Natural killer cell (primary cell): ENCODE data around the gene POLK. TPM values are rescaled to one million over a fixed set of nuclear protein-coding genes. Genes with fewer than 3 reads are reported as not detected.
A peak's percentile ranks its signal among the peaks of the same experiment; 100 is the strongest.
"Not testable (repeated sequence)": the region's sequence is repeated elsewhere in the genome, so short reads cannot be mapped to it uniquely, and the experiment has no call there.

Source experiments
- ATAC-seq, 3 donors: fragments of 150-1000 bp in 2 of 3; fragments of 200-7000 bp in 1 of 3; cut with Tn5 transposase; 1 replicate in 1 of 3; 2 replicates in 2 of 3; pipeline ENCODE4 v1.10.0; 2021; ENCODE audit warnings: mild to moderate bottlenecking in 2 of 3, moderate library complexity in 2 of 3
- DNase-seq, 2 donors: peaks; one replicate each; pipeline versions ENCODE4 v3.0.0 to v3.0.0-alpha.2; 2013 to 2021; ENCODE audit warnings: mixed read lengths in 1 of 2
- H3K27ac ChIP-seq: one replicate; pipeline ENCODE4 v1.5.1; 2013; ENCODE audit warnings: mild to moderate bottlenecking, low read length
- H3K27me3 ChIP-seq: one replicate; pipeline ENCODE4 v1.6.1; 2013; ENCODE audit warnings: low read length; ENCODE audit not compliant: control insufficient read depth, insufficient read depth
- H3K36me3 ChIP-seq: one replicate; pipeline ENCODE4 v1.6.1; 2013; ENCODE audit warnings: low read length; ENCODE audit not compliant: control insufficient read depth, insufficient read depth
- H3K4me1 ChIP-seq: one replicate; pipeline ENCODE4 v1.6.1; 2013; ENCODE audit warnings: low read length; ENCODE audit not compliant: control insufficient read depth, insufficient read depth
- H3K4me3 ChIP-seq: one replicate; pipeline ENCODE4 v1.5.1; 2013; ENCODE audit warnings: low read length
- H3K9me3 ChIP-seq: one replicate; pipeline ENCODE4 v1.6.1; 2013; ENCODE audit warnings: low read length; ENCODE audit not compliant: control insufficient read depth, insufficient read depth
- H3K27ac Mint-ChIP-seq, 2 donors: one replicate each; pipeline ENCODE4 v1.8.0; 2022; ENCODE audit warnings: mild to moderate bottlenecking in 2 of 2, mixed read lengths in 2 of 2, moderate library complexity in 1 of 2
- H3K27me3 Mint-ChIP-seq, 2 donors: one replicate each; pipeline ENCODE4 v1.8.0; 2022; ENCODE audit warnings: low read depth in 2 of 2, mixed read lengths in 2 of 2
- H3K36me3 Mint-ChIP-seq: one replicate; pipeline ENCODE4 v1.8.0; 2022; ENCODE audit warnings: mixed read lengths
- H3K4me1 Mint-ChIP-seq, 2 donors: one replicate each; pipeline ENCODE4 v1.8.0; 2022; ENCODE audit warnings: mixed read lengths in 2 of 2
- H3K4me3 Mint-ChIP-seq: one replicate; pipeline ENCODE4 v1.8.0; 2022; ENCODE audit warnings: mild to moderate bottlenecking, moderate library complexity, mixed read lengths
- H3K9me3 Mint-ChIP-seq, 2 donors: one replicate each; pipeline ENCODE4 v1.8.0; 2022; ENCODE audit warnings: mixed read lengths in 2 of 2
- CTCF ChIP-seq: fragments of 200-600 bp; IDR thresholded peaks from one replicate; pipeline ENCODE4 v1.8.0; 2022; ENCODE audit warnings: antibody characterized with exemption
- WGBS: methylation state at CpG from one replicate; pipeline ENCODE4 v1.1.7; 2013; ENCODE audit warnings: missing lambda C conversion rate; ENCODE audit not compliant: insufficient coverage; 5-methylcytosine and 5-hydroxymethylcytosine counted together
- intact Hi-C: fragments of 100-400 bp; cut with micrococcal nuclease; formaldehyde crosslinking; loops from one replicate; pipeline ENCODE4 v1.14.2; 2022
- total RNA-seq, 4 donors: library from RNA; stranded (reverse); fragments of 120-200 nt in 1 of 4; gene quantifications; one replicate each; pipeline versions ENCODE4 v1.2.3 to v1.2.4, GENCODE V29; 2013 to 2022

POLK gene
- total RNA-seq, 3 donors from 2014 or later (not counting 1 experiment from before 2014, with no cell fraction given): 16.8 to 21.5 (median 21.4) TPM

DNA sequence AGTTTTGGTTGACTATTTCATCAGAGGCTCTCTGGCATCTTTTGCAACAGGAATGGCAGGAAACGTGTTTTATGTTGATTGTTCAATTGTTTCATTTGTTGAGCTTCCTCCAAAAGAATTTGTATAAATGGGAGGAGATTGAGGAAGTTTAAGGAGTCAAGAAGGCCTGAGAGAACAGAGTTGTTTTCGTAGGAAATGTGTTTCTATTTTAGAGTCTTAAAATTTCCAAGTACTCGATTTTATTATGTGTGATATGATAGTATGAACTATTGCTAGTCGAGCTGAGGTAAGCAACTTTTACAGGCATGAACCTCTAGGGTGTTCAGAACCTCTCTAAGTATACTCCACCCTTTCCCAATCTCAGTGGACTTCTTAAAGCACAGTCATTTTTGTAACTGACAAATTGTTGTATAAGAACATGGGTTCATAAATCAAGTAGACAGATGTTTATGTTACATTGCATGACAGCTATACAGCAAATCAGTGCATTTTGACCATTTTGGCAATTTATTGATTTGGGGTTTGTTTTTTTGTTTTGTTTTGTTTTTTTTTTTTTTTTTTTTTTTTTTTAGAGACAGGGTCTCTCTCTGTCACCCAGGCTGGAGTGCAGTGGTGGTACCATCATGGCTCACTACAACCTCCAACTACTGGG, 47.4 kb downstream of the POLK start:
- Histone ChIP-seq H3K27ac (no peak overlapping the region), H3K9me3 (peaks cover 3% of the 10 kb centered on the region), H3K36me3 (peaks cover 8% of the 10 kb centered on the region), H3K4me3 (no peak overlapping the region), H3K27me3 (no peaks in the 10 kb centered on the region), H3K4me1 (no peaks in the 10 kb centered on the region)
- no peak for TF ChIP-seq CTCF
- H3K4me3 Mint-ChIP-seq: no peak overlapping the region
- no peak overlapping the region for H3K27ac Mint-ChIP-seq
- peaks cover 19% of the 10 kb centered on the region for H3K36me3 Mint-ChIP-seq
- peaks cover 5 to 6% of the 10 kb centered on the region in 2 donors for H3K9me3 Mint-ChIP-seq
- no peaks in the 10 kb centered on the region for H3K27me3 Mint-ChIP-seq
- intact Hi-C loops: no loop called here
- ATAC-seq (no peak), DNase-seq (no peak)
- WGBS: 34% methylated on average over 2 of the region's 4 CpGs
- H3K4me1 Mint-ChIP-seq: peaks cover 18 to 19% of the 10 kb centered on the region in 2 donors

DNA sequence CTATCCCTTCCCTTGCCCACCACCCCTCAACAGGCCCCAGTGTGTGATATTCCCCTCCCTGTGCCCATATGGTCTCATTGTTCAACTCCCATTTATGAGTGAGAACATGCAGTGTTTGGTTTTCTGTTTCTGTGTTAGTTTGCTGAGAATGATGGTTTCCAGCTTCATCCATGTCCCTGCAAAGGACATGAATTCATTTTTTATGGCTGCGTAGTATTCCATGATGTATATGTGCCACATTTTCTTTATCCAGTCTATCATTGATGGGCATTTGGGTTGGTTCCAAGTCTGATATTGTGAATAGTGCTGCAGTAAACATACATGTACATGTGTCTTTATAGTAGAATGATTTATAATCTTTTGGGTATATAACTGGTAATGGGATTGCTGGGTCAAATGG, 49.0 kb downstream of the POLK start:
- H3K4me1 Mint-ChIP-seq: peaks cover 24 to 28% of the 10 kb centered on the region in 2 donors
- H3K36me3 ChIP-seq, H3K27ac Mint-ChIP-seq, H3K27ac ChIP-seq, DNase-seq, H3K27me3 Mint-ChIP-seq, ATAC-seq, H3K9me3 Mint-ChIP-seq, intact Hi-C loops, H3K4me3 ChIP-seq, H3K9me3 ChIP-seq, H3K27me3 ChIP-seq, H3K4me1 ChIP-seq, H3K4me3 Mint-ChIP-seq: not testable (repeated sequence)
- peaks cover 17% of the 10 kb centered on the region for H3K36me3 Mint-ChIP-seq
- WGBS: 100% methylated on average over 1 of the region's 1 CpG

DNA sequence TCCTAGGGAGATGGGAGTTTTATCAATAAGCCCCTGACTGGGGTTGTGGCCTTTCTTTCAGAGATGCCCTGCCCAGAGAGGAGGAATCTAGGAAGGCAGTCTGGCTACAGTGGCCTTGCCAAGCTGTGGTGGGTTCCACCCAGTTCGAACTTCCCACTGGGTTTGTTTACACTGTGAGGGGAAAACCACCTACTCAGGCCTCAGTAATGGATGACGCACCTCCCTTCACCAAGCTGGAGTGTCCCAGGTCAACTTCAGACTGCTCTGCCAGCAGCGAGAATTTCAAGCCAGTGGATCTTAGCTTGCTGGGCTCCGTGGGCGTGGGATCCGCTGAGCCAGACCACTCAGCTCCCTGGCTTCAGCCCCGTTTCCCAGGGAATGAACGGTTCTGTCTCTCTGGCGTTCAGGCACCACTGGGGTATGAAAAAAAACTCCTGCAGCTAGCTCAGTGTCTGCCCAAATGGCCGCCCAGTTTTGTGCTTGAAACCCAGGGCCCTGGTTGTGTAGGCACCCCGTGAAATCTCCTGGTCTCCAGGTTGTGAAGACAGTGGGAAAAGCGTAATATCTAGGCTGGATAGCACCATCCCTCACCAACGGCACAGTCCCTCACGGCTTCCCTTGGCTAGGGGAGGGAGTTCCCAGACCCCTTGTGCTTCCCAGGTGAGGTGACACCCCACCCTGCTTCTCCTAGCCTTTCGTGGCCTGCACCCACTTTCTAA, 54.5 kb downstream of the POLK start:
- WGBS: 86% methylated on average over 15 of the region's 15 CpGs
- H3K27ac ChIP-seq, H3K27me3 ChIP-seq, H3K36me3 ChIP-seq, H3K27me3 Mint-ChIP-seq, H3K9me3 ChIP-seq, H3K4me3 ChIP-seq, H3K4me1 ChIP-seq, ATAC-seq, intact Hi-C loops, H3K9me3 Mint-ChIP-seq, H3K4me3 Mint-ChIP-seq, DNase-seq: not testable (repeated sequence)
- Mint-ChIP-seq H3K4me1 (peaks cover 36 to 40% of the 10 kb centered on the region in 2 donors), H3K36me3 (peaks cover 17% of the 10 kb centered on the region), H3K27ac (peak overlapping the region; percentile 3 to 83)

DNA sequence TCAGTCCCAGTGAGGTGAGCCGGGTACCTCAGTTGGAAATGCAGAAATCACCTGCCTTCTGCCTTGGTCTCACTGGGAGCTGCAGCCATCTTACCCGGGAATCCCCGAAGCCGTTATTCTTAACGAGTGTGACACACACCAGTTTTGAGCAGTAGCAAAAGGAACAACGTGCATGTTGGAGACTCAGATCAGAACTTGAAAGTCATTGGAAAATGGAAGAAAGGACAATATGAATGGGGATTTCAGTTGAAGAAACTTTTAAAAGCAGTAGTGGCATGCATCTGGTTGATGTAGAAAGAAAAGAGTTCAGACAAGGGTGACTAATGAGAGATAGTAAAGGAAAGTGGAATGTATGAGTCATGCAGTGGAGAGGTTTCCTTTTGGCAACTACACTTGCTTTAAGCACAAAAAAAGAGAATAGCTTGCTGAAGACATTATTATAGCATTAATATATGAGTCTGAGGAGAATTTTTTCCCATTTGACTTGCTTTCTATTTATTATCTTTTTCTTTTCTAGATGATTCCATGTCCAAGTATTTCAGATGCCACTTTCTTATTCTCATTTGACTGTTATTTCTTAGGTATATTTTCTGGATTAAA, 55.1 kb downstream of the POLK start:
- peaks cover 17% of the 10 kb centered on the region for H3K36me3 Mint-ChIP-seq
- Histone ChIP-seq H3K4me1 (peaks cover 5% of the 10 kb centered on the region), H3K27ac (no peak overlapping the region), H3K27me3 (no peaks in the 10 kb centered on the region), H3K36me3 (peaks cover 6% of the 10 kb centered on the region), H3K4me3 (no peak overlapping the region), H3K9me3 (peaks cover 3% of the 10 kb centered on the region)
- ATAC-seq (peak; percentile 65 to 87 (median 66)), DNase-seq (peak; percentile 16 to 43)
- intact Hi-C loops: no loop called here
- no peaks in the 10 kb centered on the region for H3K27me3 Mint-ChIP-seq
- peak overlapping the region; percentile 37 to 83 for H3K27ac Mint-ChIP-seq
- H3K4me1 Mint-ChIP-seq: peaks cover 36 to 37% of the 10 kb centered on the region in 2 donors
- H3K4me3 Mint-ChIP-seq: no peak overlapping the region
- peaks cover 6 to 8% of the 10 kb centered on the region in 2 donors for H3K9me3 Mint-ChIP-seq
- TF ChIP-seq CTCF: no peak
- 57% methylated on average over 6 of the region's 6 CpGs for WGBS
